WTC11 (cell line): Measurements from ENCODE around the gene ZEB2. TPM values are rescaled to one million over a fixed set of nuclear protein-coding genes. Genes with fewer than 3 reads are reported as not detected.
A peak's percentile ranks its signal among the peaks of the same experiment; 100 is the strongest.

Experiments used
- ATAC-seq: fragments of 200-7000 bp; cut with Tn5 transposase; 2 replicates; pipeline ENCODE4 v1.10.0; 2021; ENCODE audit warnings: mild to moderate bottlenecking, moderate library complexity
- CTCF ChIA-PET: fragments of 300-600 bp; sonication (Branson Sonifier 250); formaldehyde crosslinking; loops from one replicate; lab custom pipeline; 2021; ENCODE audit warnings: antibody characterized with exemption; lab: Charles Lee
- POLR2A ChIA-PET: fragments of 350-600 bp; sonication (Branson Sonifier 250); formaldehyde crosslinking; loops from one replicate; lab custom pipeline; 2021; ENCODE audit warnings: antibody characterized with exemption; lab: Charles Lee
- DNase-seq: peaks from one replicate; pipeline ENCODE4 v3.0.0; 2021; ENCODE audit warnings: low spot score
- H3K27ac Mint-ChIP-seq: 2 replicates; pipeline ENCODE4 v1.8.0; 2021; ENCODE audit warnings: mixed read lengths
- H3K27me3 Mint-ChIP-seq: 2 replicates; pipeline ENCODE4 v1.8.0; 2021; ENCODE audit warnings: low read depth, mild to moderate bottlenecking, moderate library complexity, mixed read lengths
- H3K36me3 Mint-ChIP-seq: 2 replicates; pipeline ENCODE4 v1.8.0; 2021; ENCODE audit warnings: mixed read lengths
- H3K4me1 Mint-ChIP-seq: 2 replicates; pipeline ENCODE4 v1.8.0; 2022; ENCODE audit warnings: mixed read lengths
- H3K4me3 Mint-ChIP-seq: 2 replicates; pipeline ENCODE4 v1.8.0; 2021; ENCODE audit warnings: mild to moderate bottlenecking, moderate library complexity, mixed read lengths
- H3K9me3 Mint-ChIP-seq: 2 replicates; pipeline ENCODE4 v1.8.0; 2021; ENCODE audit warnings: mixed read lengths
- ATF3 ChIP-seq: sonication (generic); formaldehyde crosslinking; conservative IDR thresholded peaks from 2 replicates; pipeline ENCODE4 v1.8.1; 2022; ENCODE audit warnings: mild to moderate bottlenecking, missing genetic modification reagents
- CREB1 ChIP-seq: sonication (generic); formaldehyde crosslinking; IDR thresholded peaks from 2 replicates; pipeline ENCODE4 v1.8.0; 2023; ENCODE audit warnings: mild to moderate bottlenecking, missing genetic modification reagents
- RORB ChIP-seq: fragments of 250-450 bp; sonication (Bioruptor Pico); IDR thresholded peaks from 2 replicates; pipeline ENCODE4 v1.9.0; 2021; ENCODE audit warnings: mild to moderate bottlenecking
- STAT6 ChIP-seq: sonication (generic); formaldehyde crosslinking; conservative IDR thresholded peaks from 2 replicates; pipeline ENCODE4 v1.8.1; 2023; ENCODE audit warnings: mild to moderate bottlenecking, low read depth, missing genetic modification reagents, moderate library complexity
- TCF7 ChIP-seq: sonication (generic); formaldehyde crosslinking; IDR thresholded peaks from 2 replicates; pipeline ENCODE4 v1.8.0; 2022; ENCODE audit warnings: mild to moderate bottlenecking, low read depth, missing genetic modification reagents, moderate library complexity
- ZNF121 ChIP-seq: sonication (generic); formaldehyde crosslinking; IDR thresholded peaks from 2 replicates; pipeline ENCODE4 v1.8.0; 2023; ENCODE audit warnings: missing genetic modification reagents
- total RNA-seq: library from RNA; stranded (reverse); gene quantifications from 3 replicates; pipeline ENCODE4 v1.2.3, GENCODE V29; 2021
- TF ChIP-seq, protein P1 (sequence below): fragments of 200-600 bp; IDR thresholded peaks from 2 replicates; pipeline ENCODE4 v1.8.0; 2022; ENCODE audit warnings: antibody characterized with exemption
- TF ChIP-seq, protein P2 (sequence below): fragments of 250-450 bp; sonication (Bioruptor Pico); IDR thresholded peaks from 2 replicates; pipeline ENCODE4 v2.1.2; 2022; ENCODE audit warnings: mild to moderate bottlenecking, moderate library complexity
- TF ChIP-seq, protein P3 (sequence below): sonication (generic); formaldehyde crosslinking; IDR thresholded peaks from 2 replicates; pipeline ENCODE4 v1.8.1; 2023; ENCODE audit warnings: mild to moderate bottlenecking, missing genetic modification reagents, borderline replicate concordance
- TF ChIP-seq, protein P4 (sequence below): sonication (generic); formaldehyde crosslinking; IDR thresholded peaks from 2 replicates; pipeline ENCODE4 v1.8.1; 2022; ENCODE audit warnings: mild to moderate bottlenecking, missing genetic modification reagents, moderate library complexity, borderline replicate concordance
- TF ChIP-seq, protein P5 (sequence below): sonication (generic); formaldehyde crosslinking; IDR thresholded peaks from 2 replicates; pipeline ENCODE4 v1.8.0; 2023; ENCODE audit warnings: missing genetic modification reagents, mild to moderate bottlenecking, borderline replicate concordance
- TF ChIP-seq, protein P6 (sequence below): sonication (generic); formaldehyde crosslinking; IDR thresholded peaks from 2 replicates; pipeline ENCODE4 v1.8.1; 2023; ENCODE audit warnings: mild to moderate bottlenecking, moderate library complexity, missing genetic modification reagents

The ZEB2 gene
- total RNA-seq, 1 experiment from 2014 or later: 0.42 TPM

DNA sequence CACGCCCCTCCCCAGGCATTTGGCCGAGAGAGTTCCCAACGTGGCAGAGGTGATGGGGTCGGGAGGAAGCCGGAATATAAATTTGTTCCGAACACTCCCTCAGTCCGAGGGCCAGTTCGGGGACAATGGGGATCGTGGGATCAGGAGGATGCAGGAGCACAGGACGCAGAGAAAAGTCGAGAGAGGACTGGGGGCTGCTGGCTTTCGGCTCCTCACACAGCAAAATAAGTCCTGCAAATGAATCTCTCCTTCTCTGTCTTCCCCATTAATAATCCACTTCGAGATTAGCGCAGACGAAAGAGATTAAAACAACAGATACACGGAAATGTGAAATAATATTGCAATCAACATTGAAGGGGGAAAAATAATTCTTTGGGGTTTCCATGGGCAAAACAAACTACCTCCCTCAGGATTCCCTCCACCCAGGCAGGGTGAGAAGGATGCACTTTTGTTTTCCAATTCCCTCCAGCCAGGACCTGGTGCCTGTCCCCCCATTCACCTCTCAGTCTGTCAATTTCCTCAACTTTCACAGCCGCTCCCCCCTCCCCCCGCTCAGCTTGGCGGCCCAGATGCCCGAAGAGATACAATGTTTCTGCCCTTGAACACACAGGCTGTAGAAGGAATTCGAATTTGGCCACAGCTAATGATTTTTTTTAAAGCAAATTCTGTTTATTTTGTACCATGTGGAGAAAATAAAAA, 3.1 kb upstream of the ZEB2 start (continued):
- TF ChIP-seq STAT6 (CRISPR knock-in tag) (no peak), ATF3 (CRISPR knock-in tag) (no peak)
- TF ChIP-seq, protein P1, sequence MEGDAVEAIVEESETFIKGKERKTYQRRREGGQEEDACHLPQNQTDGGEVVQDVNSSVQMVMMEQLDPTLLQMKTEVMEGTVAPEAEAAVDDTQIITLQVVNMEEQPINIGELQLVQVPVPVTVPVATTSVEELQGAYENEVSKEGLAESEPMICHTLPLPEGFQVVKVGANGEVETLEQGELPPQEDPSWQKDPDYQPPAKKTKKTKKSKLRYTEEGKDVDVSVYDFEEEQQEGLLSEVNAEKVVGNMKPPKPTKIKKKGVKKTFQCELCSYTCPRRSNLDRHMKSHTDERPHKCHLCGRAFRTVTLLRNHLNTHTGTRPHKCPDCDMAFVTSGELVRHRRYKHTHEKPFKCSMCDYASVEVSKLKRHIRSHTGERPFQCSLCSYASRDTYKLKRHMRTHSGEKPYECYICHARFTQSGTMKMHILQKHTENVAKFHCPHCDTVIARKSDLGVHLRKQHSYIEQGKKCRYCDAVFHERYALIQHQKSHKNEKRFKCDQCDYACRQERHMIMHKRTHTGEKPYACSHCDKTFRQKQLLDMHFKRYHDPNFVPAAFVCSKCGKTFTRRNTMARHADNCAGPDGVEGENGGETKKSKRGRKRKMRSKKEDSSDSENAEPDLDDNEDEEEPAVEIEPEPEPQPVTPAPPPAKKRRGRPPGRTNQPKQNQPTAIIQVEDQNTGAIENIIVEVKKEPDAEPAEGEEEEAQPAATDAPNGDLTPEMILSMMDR: no peak

- ChIA-PET CTCF (no interaction called here), POLR2A (no interaction called here)
- H3K9me3 Mint-ChIP-seq: no peaks in the 10 kb centered on the region
- H3K27me3 Mint-ChIP-seq: peaks cover 17% of the 10 kb centered on the region
- ATAC-seq: no peak
- H3K4me3 Mint-ChIP-seq: peak overlapping the region; percentile 71
- H3K4me1 Mint-ChIP-seq: peaks cover 44% of the 10 kb centered on the region
- no peak for DNase-seq
- H3K27ac Mint-ChIP-seq: no peak overlapping the region
- H3K36me3 Mint-ChIP-seq: no peaks in the 10 kb centered on the region
- TF ChIP-seq, protein P2, sequence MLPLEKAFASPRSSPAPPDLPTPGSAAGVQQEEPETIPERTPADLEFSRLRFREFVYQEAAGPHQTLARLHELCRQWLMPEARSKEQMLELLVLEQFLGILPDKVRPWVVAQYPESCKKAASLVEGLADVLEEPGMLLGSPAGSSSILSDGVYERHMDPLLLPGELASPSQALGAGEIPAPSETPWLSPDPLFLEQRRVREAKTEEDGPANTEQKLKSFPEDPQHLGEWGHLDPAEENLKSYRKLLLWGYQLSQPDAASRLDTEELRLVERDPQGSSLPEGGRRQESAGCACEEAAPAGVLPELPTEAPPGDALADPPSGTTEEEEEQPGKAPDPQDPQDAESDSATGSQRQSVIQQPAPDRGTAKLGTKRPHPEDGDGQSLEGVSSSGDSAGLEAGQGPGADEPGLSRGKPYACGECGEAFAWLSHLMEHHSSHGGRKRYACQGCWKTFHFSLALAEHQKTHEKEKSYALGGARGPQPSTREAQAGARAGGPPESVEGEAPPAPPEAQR (CRISPR knock-in tag): no peak
- TF ChIP-seq, protein P3, sequence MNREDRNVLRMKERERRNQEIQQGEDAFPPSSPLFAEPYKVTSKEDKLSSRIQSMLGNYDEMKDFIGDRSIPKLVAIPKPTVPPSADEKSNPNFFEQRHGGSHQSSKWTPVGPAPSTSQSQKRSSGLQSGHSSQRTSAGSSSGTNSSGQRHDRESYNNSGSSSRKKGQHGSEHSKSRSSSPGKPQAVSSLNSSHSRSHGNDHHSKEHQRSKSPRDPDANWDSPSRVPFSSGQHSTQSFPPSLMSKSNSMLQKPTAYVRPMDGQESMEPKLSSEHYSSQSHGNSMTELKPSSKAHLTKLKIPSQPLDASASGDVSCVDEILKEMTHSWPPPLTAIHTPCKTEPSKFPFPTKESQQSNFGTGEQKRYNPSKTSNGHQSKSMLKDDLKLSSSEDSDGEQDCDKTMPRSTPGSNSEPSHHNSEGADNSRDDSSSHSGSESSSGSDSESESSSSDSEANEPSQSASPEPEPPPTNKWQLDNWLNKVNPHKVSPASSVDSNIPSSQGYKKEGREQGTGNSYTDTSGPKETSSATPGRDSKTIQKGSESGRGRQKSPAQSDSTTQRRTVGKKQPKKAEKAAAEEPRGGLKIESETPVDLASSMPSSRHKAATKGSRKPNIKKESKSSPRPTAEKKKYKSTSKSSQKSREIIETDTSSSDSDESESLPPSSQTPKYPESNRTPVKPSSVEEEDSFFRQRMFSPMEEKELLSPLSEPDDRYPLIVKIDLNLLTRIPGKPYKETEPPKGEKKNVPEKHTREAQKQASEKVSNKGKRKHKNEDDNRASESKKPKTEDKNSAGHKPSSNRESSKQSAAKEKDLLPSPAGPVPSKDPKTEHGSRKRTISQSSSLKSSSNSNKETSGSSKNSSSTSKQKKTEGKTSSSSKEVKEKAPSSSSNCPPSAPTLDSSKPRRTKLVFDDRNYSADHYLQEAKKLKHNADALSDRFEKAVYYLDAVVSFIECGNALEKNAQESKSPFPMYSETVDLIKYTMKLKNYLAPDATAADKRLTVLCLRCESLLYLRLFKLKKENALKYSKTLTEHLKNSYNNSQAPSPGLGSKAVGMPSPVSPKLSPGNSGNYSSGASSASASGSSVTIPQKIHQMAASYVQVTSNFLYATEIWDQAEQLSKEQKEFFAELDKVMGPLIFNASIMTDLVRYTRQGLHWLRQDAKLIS (CRISPR knock-in tag): no peak
- TF ChIP-seq CREB1 (CRISPR knock-in tag) (no peak), RORB (no peak), TCF7 (CRISPR knock-in tag) (no peak), ZNF121 (CRISPR knock-in tag) (no peak)
- TF ChIP-seq, protein P4, sequence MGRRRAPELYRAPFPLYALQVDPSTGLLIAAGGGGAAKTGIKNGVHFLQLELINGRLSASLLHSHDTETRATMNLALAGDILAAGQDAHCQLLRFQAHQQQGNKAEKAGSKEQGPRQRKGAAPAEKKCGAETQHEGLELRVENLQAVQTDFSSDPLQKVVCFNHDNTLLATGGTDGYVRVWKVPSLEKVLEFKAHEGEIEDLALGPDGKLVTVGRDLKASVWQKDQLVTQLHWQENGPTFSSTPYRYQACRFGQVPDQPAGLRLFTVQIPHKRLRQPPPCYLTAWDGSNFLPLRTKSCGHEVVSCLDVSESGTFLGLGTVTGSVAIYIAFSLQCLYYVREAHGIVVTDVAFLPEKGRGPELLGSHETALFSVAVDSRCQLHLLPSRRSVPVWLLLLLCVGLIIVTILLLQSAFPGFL: no peak
- TF ChIP-seq, protein P5, sequence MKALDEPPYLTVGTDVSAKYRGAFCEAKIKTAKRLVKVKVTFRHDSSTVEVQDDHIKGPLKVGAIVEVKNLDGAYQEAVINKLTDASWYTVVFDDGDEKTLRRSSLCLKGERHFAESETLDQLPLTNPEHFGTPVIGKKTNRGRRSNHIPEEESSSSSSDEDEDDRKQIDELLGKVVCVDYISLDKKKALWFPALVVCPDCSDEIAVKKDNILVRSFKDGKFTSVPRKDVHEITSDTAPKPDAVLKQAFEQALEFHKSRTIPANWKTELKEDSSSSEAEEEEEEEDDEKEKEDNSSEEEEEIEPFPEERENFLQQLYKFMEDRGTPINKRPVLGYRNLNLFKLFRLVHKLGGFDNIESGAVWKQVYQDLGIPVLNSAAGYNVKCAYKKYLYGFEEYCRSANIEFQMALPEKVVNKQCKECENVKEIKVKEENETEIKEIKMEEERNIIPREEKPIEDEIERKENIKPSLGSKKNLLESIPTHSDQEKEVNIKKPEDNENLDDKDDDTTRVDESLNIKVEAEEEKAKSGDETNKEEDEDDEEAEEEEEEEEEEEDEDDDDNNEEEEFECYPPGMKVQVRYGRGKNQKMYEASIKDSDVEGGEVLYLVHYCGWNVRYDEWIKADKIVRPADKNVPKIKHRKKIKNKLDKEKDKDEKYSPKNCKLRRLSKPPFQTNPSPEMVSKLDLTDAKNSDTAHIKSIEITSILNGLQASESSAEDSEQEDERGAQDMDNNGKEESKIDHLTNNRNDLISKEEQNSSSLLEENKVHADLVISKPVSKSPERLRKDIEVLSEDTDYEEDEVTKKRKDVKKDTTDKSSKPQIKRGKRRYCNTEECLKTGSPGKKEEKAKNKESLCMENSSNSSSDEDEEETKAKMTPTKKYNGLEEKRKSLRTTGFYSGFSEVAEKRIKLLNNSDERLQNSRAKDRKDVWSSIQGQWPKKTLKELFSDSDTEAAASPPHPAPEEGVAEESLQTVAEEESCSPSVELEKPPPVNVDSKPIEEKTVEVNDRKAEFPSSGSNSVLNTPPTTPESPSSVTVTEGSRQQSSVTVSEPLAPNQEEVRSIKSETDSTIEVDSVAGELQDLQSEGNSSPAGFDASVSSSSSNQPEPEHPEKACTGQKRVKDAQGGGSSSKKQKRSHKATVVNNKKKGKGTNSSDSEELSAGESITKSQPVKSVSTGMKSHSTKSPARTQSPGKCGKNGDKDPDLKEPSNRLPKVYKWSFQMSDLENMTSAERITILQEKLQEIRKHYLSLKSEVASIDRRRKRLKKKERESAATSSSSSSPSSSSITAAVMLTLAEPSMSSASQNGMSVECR: no peak
- TF ChIP-seq, protein P6, sequence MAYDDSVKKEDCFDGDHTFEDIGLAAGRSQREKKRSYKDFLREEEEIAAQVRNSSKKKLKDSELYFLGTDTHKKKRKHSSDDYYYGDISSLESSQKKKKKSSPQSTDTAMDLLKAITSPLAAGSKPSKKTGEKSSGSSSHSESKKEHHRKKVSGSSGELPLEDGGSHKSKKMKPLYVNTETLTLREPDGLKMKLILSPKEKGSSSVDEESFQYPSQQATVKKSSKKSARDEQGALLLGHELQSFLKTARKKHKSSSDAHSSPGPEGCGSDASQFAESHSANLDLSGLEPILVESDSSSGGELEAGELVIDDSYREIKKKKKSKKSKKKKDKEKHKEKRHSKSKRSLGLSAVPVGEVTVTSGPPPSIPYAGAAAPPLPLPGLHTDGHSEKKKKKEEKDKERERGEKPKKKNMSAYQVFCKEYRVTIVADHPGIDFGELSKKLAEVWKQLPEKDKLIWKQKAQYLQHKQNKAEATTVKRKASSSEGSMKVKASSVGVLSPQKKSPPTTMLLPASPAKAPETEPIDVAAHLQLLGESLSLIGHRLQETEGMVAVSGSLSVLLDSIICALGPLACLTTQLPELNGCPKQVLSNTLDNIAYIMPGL (CRISPR knock-in tag): no peak
Measured at GRCh38 chr2:144522176-144522896, 2.4 kb upstream of the ZEB2 start.
